COLO668 (cell line): Measurements from ENCODE around the gene NECTIN2.
"Not testable (repeated sequence)": the region's sequence is repeated elsewhere in the genome, so short reads cannot be mapped to it uniquely, and the experiment has no call there.

ENCODE experiments used
- DNase-seq: peaks from one replicate; lab custom pipeline; 2025; ENCODE audit not compliant: unreplicated experiment; lab: John Stamatoyannopoulos, UW

Gene NECTIN2

GRCh38 chr19:44816301-44816700 is 29.8 kb upstream of the NECTIN2 start:
- no peak for DNase-seq

GRCh38 chr19:44817725-44818465 is 28.2 kb upstream of the NECTIN2 start:
- DNase-seq: no peak

GRCh38 chr19:44818466-44819031 is 27.5 kb upstream of the NECTIN2 start:
- no peak for DNase-seq

- no peak for DNase-seq
These were observed 26.8 kb upstream of the NECTIN2 start for GRCh38 chr19:44819246-44819832.

GRCh38 chr19:44820648-44821609 is 25.2 kb upstream of the NECTIN2 start:
- no peak for DNase-seq

- no peak for DNase-seq
These were observed 23.9 kb upstream of the NECTIN2 start for GRCh38 chr19:44822177-44822576.

GRCh38 chr19:44822670-44823372 is 23.3 kb upstream of the NECTIN2 start:
- no peak for DNase-seq

- DNase-seq: peak; percentile 28
These were observed 22.8 kb upstream of the NECTIN2 start for GRCh38 chr19:44823373-44823698.

- peak; percentile 53 for DNase-seq
These were observed 21.3 kb upstream of the NECTIN2 start for GRCh38 chr19:44824761-44825160.

- DNase-seq: not testable (repeated sequence)
These were observed 13.2 kb upstream of the NECTIN2 start for GRCh38 chr19:44832875-44833274.

GRCh38 chr19:44834399-44834798 is 11.7 kb upstream of the NECTIN2 start:
- not testable (repeated sequence) for DNase-seq

GRCh38 chr19:44839276-44839675 is 6.8 kb upstream of the NECTIN2 start:
- DNase-seq: no peak

GRCh38 chr19:44840811-44841210 is 5.3 kb upstream of the NECTIN2 start:
- no peak for DNase-seq

GRCh38 chr19:44841231-44841630 is 4.9 kb upstream of the NECTIN2 start:
- DNase-seq: no peak

- DNase-seq: no peak
These were observed 848 bp upstream of the NECTIN2 start for GRCh38 chr19:44845286-44845611.

GRCh38 chr19:44846455-44847143 is 502 bp downstream of the NECTIN2 start:
- no peak for DNase-seq

- DNase-seq: peak; percentile 64
These were observed 1.3 kb downstream of the NECTIN2 start for GRCh38 chr19:44847144-44848035.

- peak; percentile 32 for DNase-seq
These were observed 2.1 kb downstream of the NECTIN2 start for GRCh38 chr19:44848036-44848811.
